IMR-90 (cell line): ENCODE results near the gene CEL.

Experiments used
- CEBPB ChIP-seq: IDR thresholded peaks from 2 replicates; pipeline ENCODE4 v1.6.1; 2012; ENCODE audit warnings: low read depth, low read length, improper control_type of control experiment
- CHD1 ChIP-seq: IDR thresholded peaks from 2 replicates; pipeline ENCODE4 v1.6.1; 2012; ENCODE audit warnings: low read depth, low read length, improper control_type of control experiment
- CTCF ChIP-seq: conservative IDR thresholded peaks from 2 replicates; pipeline ENCODE4 v1.5.1; 2012; ENCODE audit warnings: mild to moderate bottlenecking, low read depth, low read length, improper control_type of control experiment
- FOS ChIP-seq: fragments of 150-350 bp; IDR thresholded peaks from 2 replicates; pipeline ENCODE4 v1.6.1; 2016; ENCODE audit warnings: low read depth, low read length
- MAFK ChIP-seq: IDR thresholded peaks from 2 replicates; pipeline ENCODE4 v1.6.1; 2012; ENCODE audit warnings: low read depth, low read length, improper control_type of control experiment
- MAZ ChIP-seq: IDR thresholded peaks from 2 replicates; pipeline ENCODE4 v1.6.1; 2012; ENCODE audit warnings: low read depth, mild to moderate bottlenecking, low read length, improper control_type of control experiment, moderate library complexity, borderline replicate concordance
- MXI1 ChIP-seq: IDR thresholded peaks from 2 replicates; pipeline ENCODE4 v1.6.1; 2012; ENCODE audit warnings: low read depth, mild to moderate bottlenecking, low read length, moderate library complexity, borderline replicate concordance
- POLR2A ChIP-seq: IDR thresholded peaks from 2 replicates; pipeline ENCODE4 v1.6.1; 2012; ENCODE audit warnings: mild to moderate bottlenecking, low read depth, low read length
- RAD21 ChIP-seq: IDR thresholded peaks from 2 replicates; pipeline ENCODE4 v1.6.1; 2012; ENCODE audit warnings: low read length, improper control_type of control experiment
- RCOR1 ChIP-seq: IDR thresholded peaks from 2 replicates; pipeline ENCODE4 v1.6.1; 2012; ENCODE audit warnings: mild to moderate bottlenecking, low read length, improper control_type of control experiment; ENCODE audit not compliant: insufficient replicate concordance
- RFX5 ChIP-seq: IDR thresholded peaks from 2 replicates; pipeline ENCODE4 v1.8.0; 2012; ENCODE audit warnings: low read depth, mild to moderate bottlenecking, low read length, moderate library complexity
- USF2 ChIP-seq: fragments of 150-350 bp; IDR thresholded peaks from 2 replicates; pipeline ENCODE4 v1.6.1; 2017; ENCODE audit warnings: mild to moderate bottlenecking, antibody characterized with exemption, low read length, low read depth

GRCh38 chr9:133044661-133045060, 17.1 kb upstream of the CEL start:
- TF ChIP-seq MXI1 = no peak
- TF ChIP-seq FOS = no peak
- TF ChIP-seq CTCF = no peak
- no peak for TF ChIP-seq POLR2A
- no peak for TF ChIP-seq RAD21
- TF ChIP-seq RFX5 = no peak
- no peak for TF ChIP-seq USF2
- TF ChIP-seq CEBPB = no peak
- TF ChIP-seq MAZ = no peak
- TF ChIP-seq MAFK = no peak
- TF ChIP-seq RCOR1 = no peak
- no peak for TF ChIP-seq CHD1
